A549 treated with AZD9567 at 1 μM for 4 hours (cell line): ENCODE results near the gene CXCL5. TPM values are rescaled to one million over a fixed set of nuclear protein-coding genes. Genes with fewer than 3 reads are reported as not detected.

Experiments used
- total RNA-seq: library from RNA; stranded (reverse); fragments of 200-300 nt; extraction: Qiagen RNA extraction; gene quantifications from 5 replicates; pipeline ENCODE4 v1.2.3, GENCODE V29; 2022; ENCODE audit not compliant: insufficient read depth

CXCL5 gene
- 29.6 to 47.3 TPM (median 37.0 TPM) in 5 replicates for total RNA-seq

DNA sequence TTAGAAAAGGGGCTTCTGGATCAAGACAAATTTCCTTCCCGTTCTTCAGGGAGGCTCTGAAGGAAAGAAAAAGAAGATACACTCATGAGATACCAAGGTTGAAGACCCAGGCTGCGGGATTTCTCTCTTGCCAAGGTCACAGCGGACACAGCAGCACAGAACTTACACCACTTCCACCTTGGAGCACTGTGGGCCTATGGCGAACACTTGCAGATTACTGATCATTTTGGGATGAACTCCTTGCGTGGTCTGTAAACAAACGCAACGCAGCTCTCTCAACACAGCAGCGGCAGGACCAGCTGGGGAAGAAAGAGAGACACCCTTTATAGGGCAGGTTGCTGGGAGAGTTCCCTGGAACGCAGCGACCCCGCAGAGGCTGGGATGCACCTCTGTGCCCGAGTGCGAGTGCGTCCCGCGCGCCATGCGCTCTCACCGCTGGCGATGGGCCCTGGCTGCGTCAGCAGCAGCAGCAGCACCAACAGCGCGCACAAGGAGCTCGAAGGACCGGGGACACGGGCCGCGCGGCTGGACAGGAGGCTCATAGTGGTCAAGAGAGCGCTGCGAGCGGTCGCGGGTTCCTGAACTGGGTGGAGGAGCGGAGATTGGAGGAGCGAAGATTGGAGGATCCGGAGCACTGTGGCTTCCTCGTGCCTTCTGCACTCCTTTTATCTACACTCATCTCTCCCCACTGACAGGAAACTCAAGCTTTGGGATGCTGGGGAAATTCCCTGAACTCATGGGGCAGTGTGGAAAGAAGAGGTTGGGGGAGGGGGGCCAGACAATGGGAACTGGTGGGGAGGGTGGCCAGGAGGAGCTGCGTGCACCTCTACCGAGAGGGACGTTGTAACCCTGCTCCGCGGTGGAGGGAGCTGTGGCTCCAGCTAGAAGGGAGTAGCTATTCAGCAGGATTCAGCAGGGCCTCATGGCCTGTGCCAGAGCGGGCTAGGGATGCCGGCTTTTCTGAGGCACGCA, at the start of gene CXCL5:
Gene CXCL5, minus strand, starts transcription at position 638 of the 972 bp plus-strand sequence. Its CDS starts 96 bp downstream, at position 542.

DNA sequence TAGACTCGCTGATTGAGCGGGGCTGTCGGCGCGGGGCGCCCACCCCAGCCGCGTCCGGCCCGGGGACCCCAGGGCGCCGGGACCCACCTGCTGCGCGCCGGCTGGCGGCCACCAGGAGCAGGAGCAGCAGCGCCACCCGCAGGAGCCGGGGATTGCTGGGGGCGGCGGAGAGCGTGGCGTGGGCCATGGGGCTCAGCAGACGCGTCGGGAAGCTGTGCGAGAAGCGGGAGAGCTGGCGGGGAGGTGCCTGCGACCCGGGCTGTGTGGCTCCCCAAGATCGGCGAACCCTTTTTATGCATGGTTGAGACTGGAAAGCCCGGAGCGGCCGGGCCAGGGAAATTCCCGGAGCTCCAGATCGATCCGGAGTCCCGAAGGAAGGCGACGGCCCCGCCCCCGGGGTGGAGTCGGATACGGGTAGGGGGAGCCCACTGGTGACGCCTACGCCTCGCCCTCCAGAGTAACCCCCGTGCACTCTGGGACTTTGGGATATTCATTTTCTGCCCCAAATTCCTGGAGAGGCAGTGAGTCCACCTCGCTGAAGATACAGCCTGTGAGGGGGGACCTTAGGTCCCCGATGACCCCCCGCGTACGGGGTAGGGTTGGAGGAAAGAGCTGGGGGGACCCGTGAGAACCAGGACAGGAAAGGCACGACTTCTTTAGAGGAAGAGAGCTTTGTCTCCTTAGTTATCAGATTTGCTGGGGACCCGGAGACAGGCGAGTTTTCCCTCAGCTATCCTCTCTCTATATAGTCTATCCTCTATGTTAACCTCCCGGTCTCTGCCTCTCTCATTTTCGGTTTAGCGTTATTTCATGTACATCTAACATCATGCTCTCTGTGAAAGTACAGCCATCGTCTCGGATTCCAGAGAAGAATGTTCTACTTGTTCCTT, 40.2 kb upstream of the CXCL5 start, which contains the start of gene CXCL3:
Gene CXCL3, minus strand, starts transcription at position 265 of the 890 bp plus-strand sequence. Its CDS starts 78 bp downstream, at position 187.

DNA sequence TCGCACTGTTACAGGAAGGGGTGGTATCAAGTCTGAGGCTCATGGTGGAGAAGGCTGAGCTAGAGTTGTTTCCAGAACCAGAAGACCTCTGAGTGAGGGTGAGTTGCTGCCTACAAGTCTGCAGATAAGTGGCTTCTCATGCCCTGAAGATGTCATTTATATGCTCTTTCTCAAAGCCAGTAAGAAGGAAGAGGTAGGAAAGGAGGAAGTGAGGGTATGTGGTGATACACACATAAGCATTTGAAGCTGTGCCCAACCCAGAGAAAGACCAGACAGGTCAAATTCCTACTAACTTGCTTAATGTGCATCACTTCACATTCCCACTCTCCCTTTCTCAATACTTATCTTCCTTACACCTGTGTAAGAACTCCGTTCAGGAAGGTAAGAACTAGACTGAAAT, 10.4 kb downstream of the CXCL5 start, which contains the start of gene PPBP:
Gene PPBP, minus strand, starts transcription at position 130 of the 400 bp plus-strand sequence. Its CDS starts 87 bp downstream, at position 43.

Other genes with a start within 250 kb of the CXCL5 start
- not detected in 5 replicates for gene CXCL6, start 162.0 kb downstream of the CXCL5 start, total RNA-seq
- not detected in 5 replicates for gene PF4V1, start 145.4 kb downstream of the CXCL5 start, total RNA-seq
- 5.4 to 10.7 TPM (median 7.6 TPM) in 5 replicates for gene CXCL1, start 129.3 kb downstream of the CXCL5 start, total RNA-seq
- gene PF4, start 16.6 kb downstream of the CXCL5 start, total RNA-seq, result 0.57 to 1.2 TPM (median 0.65 TPM) in 4 of 5 replicates, not detected in the other
- 0.13 to 0.37 TPM (median 0.16 TPM) in 3 of 5 replicates, not detected in the others for gene PPBP, start 10.5 kb downstream of the CXCL5 start, total RNA-seq
- 3.6 to 6.2 TPM (median 4.5 TPM) in 5 replicates for gene CXCL3, start 40.0 kb upstream of the CXCL5 start, total RNA-seq
- 10.6 to 14.1 TPM (median 11.8 TPM) in 5 replicates for gene CXCL2, start 100.5 kb upstream of the CXCL5 start, total RNA-seq
- 6.5 to 10.6 TPM (median 9.5 TPM) in 5 replicates for gene MTHFD2L, start 159.4 kb upstream of the CXCL5 start, total RNA-seq